Caco-2 (cell line): ENCODE results near the gene OTOGL. TPM values are rescaled to one million over a fixed set of nuclear protein-coding genes. Genes with fewer than 3 reads are reported as not detected.

Source experiments
- BruUV-seq: library from RNA; stranded (reverse); fragments of 400-500 nt; replicated peaks from 2 replicates; lab custom pipeline; 2021; lab: Mats Ljungman, UMichigan
- CTCF ChIA-PET: fragments of 300-600 bp; sonication (Branson Sonifier 250); formaldehyde crosslinking; loops from one replicate; lab custom pipeline; 2022; ENCODE audit warnings: antibody characterized with exemption; lab: Charles Lee
- POLR2A ChIA-PET: fragments of 300-600 bp; sonication (Branson Sonifier 250); formaldehyde crosslinking; loops from one replicate; lab custom pipeline; 2022; ENCODE audit warnings: antibody characterized with exemption; lab: Charles Lee
- DNase-seq, 2 experiments: peaks; one replicate each; pipeline versions ENCODE4 v3.0.0 to v3.0.0-alpha.2; 2020 to 2022
- H3K27me3 ChIP-seq: replicated peaks from 2 replicates; pipeline ENCODE4 v1.6.0; 2011; ENCODE audit warnings: low read length; ENCODE audit not compliant: control insufficient read depth, insufficient read depth
- H3K36me3 ChIP-seq: 2 replicates; pipeline ENCODE4 v1.5.1; 2011; ENCODE audit warnings: low read length; ENCODE audit not compliant: control insufficient read depth, insufficient read depth
- H3K4me1 ChIP-seq: fragments of 250-450 bp; sonication (Bioruptor Pico); 2 replicates; pipeline ENCODE4 v1.5.1; 2020; ENCODE audit warnings: mild to moderate bottlenecking
- H3K4me3 ChIP-seq: 2 replicates; pipeline ENCODE4 v1.5.1; 2011; ENCODE audit warnings: low read depth, mild to moderate bottlenecking, control low read depth, low read length
- H3K9me3 ChIP-seq: fragments of 250-450 bp; sonication (Bioruptor Pico); 2 replicates; pipeline ENCODE4 v1.5.1; 2020; ENCODE audit warnings: mild to moderate bottlenecking, moderate library complexity
- H3K27ac Mint-ChIP-seq: one replicate; pipeline ENCODE4 v1.8.0; 2022; ENCODE audit warnings: mixed read lengths; ENCODE audit not compliant: unreplicated experiment
- H3K27me3 Mint-ChIP-seq: one replicate; pipeline ENCODE4 v1.8.0; 2022; ENCODE audit warnings: mixed read lengths; ENCODE audit not compliant: insufficient read depth, unreplicated experiment
- H3K36me3 Mint-ChIP-seq: one replicate; pipeline ENCODE4 v1.8.0; 2022; ENCODE audit warnings: mild to moderate bottlenecking, mixed read lengths; ENCODE audit not compliant: insufficient read depth, unreplicated experiment
- H3K4me1 Mint-ChIP-seq: one replicate; pipeline ENCODE4 v1.8.0; 2022; ENCODE audit warnings: low read depth, mixed read lengths; ENCODE audit not compliant: unreplicated experiment
- H3K4me3 Mint-ChIP-seq: one replicate; pipeline ENCODE4 v1.8.0; 2022; ENCODE audit warnings: mild to moderate bottlenecking, moderate library complexity, mixed read lengths; ENCODE audit not compliant: unreplicated experiment
- H3K9me3 Mint-ChIP-seq: one replicate; pipeline ENCODE4 v1.8.0; 2022; ENCODE audit warnings: mixed read lengths; ENCODE audit not compliant: unreplicated experiment
- intact Hi-C: fragments of 100-400 bp; cut with micrococcal nuclease; formaldehyde crosslinking; loops from one replicate; pipeline ENCODE4 v1.10.0; 2022; ENCODE audit not compliant: unreplicated experiment
- total RNA-seq: library from RNA; stranded (reverse); gene quantifications from 2 replicates; pipeline ENCODE4 v1.2.3, GENCODE V29; 2022
- TF ChIP-seq, protein P1 (sequence below), 2 experiments: fragments of 200-600 bp in 1 of 2; IDR thresholded peaks; 1 replicate in 1 of 2; 2 replicates in 1 of 2; pipeline versions ENCODE4 v1.5.1 to v1.8.0; 2011 to 2022; ENCODE audit warnings: antibody characterized with exemption in 1 of 2, control low read depth in 1 of 2, inconsistent platforms in 1 of 2, low read depth in 1 of 2, low read length in 1 of 2, mild to moderate bottlenecking in 1 of 2, moderate library complexity in 1 of 2; ENCODE audit not compliant: insufficient read depth in 1 of 2, severe bottlenecking in 1 of 2, unreplicated experiment in 1 of 2

Gene OTOGL
- total RNA-seq, 1 experiment from 2014 or later = 0.39 TPM

DNA sequence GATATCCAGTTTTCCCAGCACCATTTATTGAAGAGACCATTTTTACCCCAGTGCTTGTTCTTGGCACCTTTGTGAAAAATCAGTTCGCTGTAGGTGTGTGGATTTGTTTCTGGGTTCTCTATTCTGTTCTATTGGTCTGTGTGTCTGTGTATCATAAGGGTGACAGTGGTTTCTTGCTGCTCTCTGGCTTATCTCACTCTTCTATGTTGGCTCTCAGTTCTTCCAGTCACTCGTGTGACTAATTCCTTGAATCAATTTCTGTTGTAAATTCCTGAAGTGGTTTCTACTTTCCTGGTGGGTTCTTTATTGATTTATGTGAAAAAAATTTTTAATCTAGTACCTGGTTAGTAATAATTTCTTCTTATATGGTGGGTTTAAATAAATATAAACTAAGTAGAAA is 58.3 kb downstream of the OTOGL start:
- H3K9me3 Mint-ChIP-seq = no peaks in the 10 kb centered on the region
- DNase-seq = no peak
- TF ChIP-seq, protein P1, sequence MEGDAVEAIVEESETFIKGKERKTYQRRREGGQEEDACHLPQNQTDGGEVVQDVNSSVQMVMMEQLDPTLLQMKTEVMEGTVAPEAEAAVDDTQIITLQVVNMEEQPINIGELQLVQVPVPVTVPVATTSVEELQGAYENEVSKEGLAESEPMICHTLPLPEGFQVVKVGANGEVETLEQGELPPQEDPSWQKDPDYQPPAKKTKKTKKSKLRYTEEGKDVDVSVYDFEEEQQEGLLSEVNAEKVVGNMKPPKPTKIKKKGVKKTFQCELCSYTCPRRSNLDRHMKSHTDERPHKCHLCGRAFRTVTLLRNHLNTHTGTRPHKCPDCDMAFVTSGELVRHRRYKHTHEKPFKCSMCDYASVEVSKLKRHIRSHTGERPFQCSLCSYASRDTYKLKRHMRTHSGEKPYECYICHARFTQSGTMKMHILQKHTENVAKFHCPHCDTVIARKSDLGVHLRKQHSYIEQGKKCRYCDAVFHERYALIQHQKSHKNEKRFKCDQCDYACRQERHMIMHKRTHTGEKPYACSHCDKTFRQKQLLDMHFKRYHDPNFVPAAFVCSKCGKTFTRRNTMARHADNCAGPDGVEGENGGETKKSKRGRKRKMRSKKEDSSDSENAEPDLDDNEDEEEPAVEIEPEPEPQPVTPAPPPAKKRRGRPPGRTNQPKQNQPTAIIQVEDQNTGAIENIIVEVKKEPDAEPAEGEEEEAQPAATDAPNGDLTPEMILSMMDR (IDR thresholded peaks at IDR 0.05; ENCODE audit: insufficient read depth in 1 of 2, low read depth in 1 of 2, low read length in 1 of 2, severe bottlenecking in 1 of 2, unreplicated experiment in 1 of 2) = no peak
- H3K36me3 Mint-ChIP-seq = no peaks in the 10 kb centered on the region
- peaks cover 5% of the 10 kb centered on the region for H3K27me3 Mint-ChIP-seq
- BruUV-seq = no TSS peak
- Histone ChIP-seq H3K4me1 (no peaks in the 10 kb centered on the region), H3K4me3 (no peak overlapping the region), H3K36me3 (no peaks in the 10 kb centered on the region), H3K9me3 (no peaks in the 10 kb centered on the region), H3K27me3 (no peaks in the 10 kb centered on the region)
- H3K27ac Mint-ChIP-seq = no peak overlapping the region
- ChIA-PET POLR2A (no interaction called here), CTCF (no interaction called here)
- no peaks in the 10 kb centered on the region for H3K4me1 Mint-ChIP-seq
- intact Hi-C loops = no loop called here
- no peak overlapping the region for H3K4me3 Mint-ChIP-seq

DNA sequence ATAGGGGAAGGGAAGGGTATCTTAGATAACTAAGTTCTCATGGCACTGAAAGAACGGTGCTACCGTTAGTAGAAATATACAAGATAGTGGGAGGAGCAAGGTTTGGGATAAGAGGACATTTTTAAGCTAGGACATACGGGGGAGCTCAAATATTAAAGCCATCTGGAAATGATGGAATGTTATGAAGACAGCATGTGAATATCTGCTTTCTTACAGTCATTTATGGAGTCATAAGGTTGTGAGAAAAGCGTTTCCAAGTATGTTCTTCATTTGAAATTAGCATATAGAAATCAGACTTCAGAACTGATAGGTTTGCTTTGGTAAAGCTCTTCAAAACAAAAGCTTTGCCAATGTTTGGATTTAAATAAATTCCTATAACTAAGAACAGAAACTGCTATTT is 62.3 kb downstream of the OTOGL start:
- H3K27me3 ChIP-seq = no peaks in the 10 kb centered on the region
- no peak overlapping the region for H3K4me3 ChIP-seq
- ChIA-PET POLR2A (no interaction called here), CTCF (no interaction called here)
- BruUV-seq = no TSS peak
- H3K27me3 Mint-ChIP-seq = peaks cover 8% of the 10 kb centered on the region
- DNase-seq = no peak
- H3K4me1 ChIP-seq = no peaks in the 10 kb centered on the region
- H3K36me3 ChIP-seq = no peaks in the 10 kb centered on the region
- no peak overlapping the region for H3K27ac Mint-ChIP-seq
- TF ChIP-seq, protein P1 (IDR thresholded peaks at IDR 0.05; ENCODE audit: insufficient read depth in 1 of 2, low read depth in 1 of 2, low read length in 1 of 2, severe bottlenecking in 1 of 2, unreplicated experiment in 1 of 2) = no peak
- H3K36me3 Mint-ChIP-seq = no peaks in the 10 kb centered on the region
- H3K4me3 Mint-ChIP-seq = no peak overlapping the region
- intact Hi-C loops = no loop called here
- no peaks in the 10 kb centered on the region for H3K9me3 Mint-ChIP-seq
- no peaks in the 10 kb centered on the region for H3K9me3 ChIP-seq
- H3K4me1 Mint-ChIP-seq = no peaks in the 10 kb centered on the region

DNA sequence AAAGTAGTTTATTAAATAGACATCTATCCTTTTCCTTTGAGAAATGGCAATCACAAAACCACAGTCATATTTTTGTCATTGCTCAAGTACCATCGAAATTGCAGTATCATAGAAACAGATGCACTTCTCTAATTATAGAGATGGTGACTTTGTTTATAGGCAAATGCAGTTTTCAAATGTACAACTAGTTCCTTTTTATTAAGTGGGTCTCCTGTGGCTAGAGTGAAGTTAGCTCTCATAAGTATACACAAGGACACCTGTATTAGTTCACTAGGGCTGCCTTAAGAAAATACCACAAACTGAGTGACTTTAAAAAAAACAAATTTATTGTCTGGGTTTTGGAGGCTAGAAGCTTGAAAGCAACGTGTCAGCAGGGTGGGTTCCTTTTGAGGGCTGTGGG is 62.8 kb downstream of the OTOGL start:
- H3K4me3 ChIP-seq = no peak overlapping the region
- intact Hi-C loops = no loop called here
- no TSS peak for BruUV-seq
- CTCF ChIA-PET = no interaction called here
- Mint-ChIP-seq H3K9me3 (no peaks in the 10 kb centered on the region), H3K27me3 (peaks cover 8% of the 10 kb centered on the region), H3K27ac (no peak overlapping the region), H3K4me1 (no peaks in the 10 kb centered on the region), H3K36me3 (no peaks in the 10 kb centered on the region), H3K4me3 (no peak overlapping the region)
- H3K4me1 ChIP-seq = no peaks in the 10 kb centered on the region
- no peaks in the 10 kb centered on the region for H3K27me3 ChIP-seq
- DNase-seq = no peak
- H3K9me3 ChIP-seq = no peaks in the 10 kb centered on the region
- TF ChIP-seq, protein P1 (IDR thresholded peaks at IDR 0.05; ENCODE audit: insufficient read depth in 1 of 2, low read depth in 1 of 2, low read length in 1 of 2, severe bottlenecking in 1 of 2, unreplicated experiment in 1 of 2) = no peak
- POLR2A ChIA-PET = no interaction called here
- H3K36me3 ChIP-seq = no peaks in the 10 kb centered on the region
